ENCODE data around the gene SRPRA. TPM values are rescaled to one million over a fixed set of nuclear protein-coding genes. Genes with fewer than 3 reads are reported as not detected.
A peak's percentile ranks its signal among the peaks of the same experiment; 100 is the strongest.

The SRPRA gene
- total and polyA plus RNA-seq, 2 donors (not counting 3 experiments of a cell fraction or from before 2014, with no cell fraction given) = 104 to 116 TPM

DNA sequence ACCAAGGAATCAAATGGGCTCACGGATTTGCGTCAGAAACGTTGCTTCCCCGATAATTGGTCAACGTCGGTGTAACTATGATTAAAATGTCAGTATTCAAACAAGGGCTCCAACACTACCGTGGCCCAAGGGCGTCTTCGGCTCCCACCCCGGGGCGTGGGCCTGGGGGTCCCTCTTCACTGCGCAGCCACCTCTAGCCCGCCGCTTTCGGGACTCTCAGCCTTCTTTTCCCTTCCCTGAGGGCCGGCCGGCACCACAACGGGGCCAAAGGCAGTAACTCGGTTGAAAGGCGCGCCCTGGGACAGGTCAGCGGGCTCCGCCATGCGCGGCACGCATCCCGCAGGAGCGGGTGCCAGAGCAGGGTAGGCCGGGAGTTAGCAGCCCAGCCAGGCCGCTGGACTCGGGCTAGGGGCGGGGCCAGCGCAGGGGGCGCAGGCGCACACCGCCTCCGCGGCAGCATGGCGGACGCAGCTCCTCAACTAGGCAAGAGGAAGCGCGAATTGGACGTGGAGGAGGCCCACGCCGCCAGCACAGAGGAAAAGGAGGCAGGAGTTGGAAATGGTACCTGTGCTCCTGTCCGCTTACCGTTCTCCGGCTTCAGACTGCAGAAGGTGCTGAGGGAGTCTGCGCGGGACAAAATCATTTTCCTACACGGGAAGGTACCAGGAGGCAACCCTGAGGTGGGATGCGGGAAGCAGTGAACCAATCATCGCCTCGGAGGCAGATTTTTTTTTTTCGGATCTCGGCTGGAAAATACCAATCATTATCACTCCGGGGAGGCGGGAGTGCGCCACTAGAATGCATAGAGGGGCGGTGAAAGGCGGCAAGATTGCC is 35.1 kb upstream of the SRPRA start, which contains the start of gene DCPS:
TSS of gene DCPS (plus strand) at position 438 of the 834 bp plus-strand sequence. CDS start at position 459, 21 bp downstream.
- H4K20me1 ChIP-seq (replicated peaks; ENCODE audit: control insufficient read depth, extremely low read depth, insufficient read depth, low read length) = no peaks in the 10 kb centered on the region
- peak within 1 kb of the TSS; percentile 28 to 74 (median 35) for H3K4me3 ChIP-seq (replicated peaks in 1 of 3; ENCODE audit: insufficient read depth in 1 of 3, low read depth in 1 of 3, low read length in 3 of 3)
- peak within 1 kb of the TSS; percentile 55 for H3K27ac ChIP-seq (ENCODE audit: insufficient read depth, low read depth, low read length)
- no peaks in the 10 kb centered on the region for H3K27me3 ChIP-seq (ENCODE audit: control insufficient read depth in 2 of 2, insufficient read depth in 2 of 2, low read length in 2 of 2)
- FAIRE-seq (peak; percentile 87), DNase-seq (ENCODE audit: low read depth, low spot score) (peak; percentile 96)
- ChIA-PET CTCF (interaction anchor here (0.6 to 10.7 kb wide), 7 partner anchors 20 to 1854 kb away, joined by 3 to 437 read pairs (median 4); partner anchors contain the start of gene ST3GAL4), POLR2A (interaction anchor here (0.7 to 1.0 kb wide), 2 partner anchors 35 to 77 kb away, joined by 4 to 5 read pairs; partner anchors contain the start of genes FOXRED1 and SRPRA)
- dilution Hi-C loops (cut with MboI; ENCODE audit: extremely low pct_ligation_motif_present, low sequenced_read_pairs) = no loop called here
- intact Hi-C loops (cut with micrococcal nuclease) = loop anchor here (1.0 to 5.0 kb wide), 5 partner anchors 21 to 382 kb away; partner anchors contain the start of genes FAM118B, RPUSD4, SRPRA and TIRAP
- no peaks in the 10 kb centered on the region for H3K9me3 ChIP-seq (replicated peaks; ENCODE audit: control insufficient read depth, insufficient read depth, low read length)
- H3K4me1 ChIP-seq (ENCODE audit: control insufficient read depth, extremely low read depth, insufficient read depth, low read length) = no peaks in the 10 kb centered on the region
- no peaks in the 10 kb centered on the region for H3K79me2 ChIP-seq (ENCODE audit: control insufficient read depth, insufficient read depth, low read length)
- peak within 1 kb of the TSS; percentile 83 for H3K9ac ChIP-seq (replicated peaks; ENCODE audit: extremely low read depth, insufficient read depth, low read length)
- H3K4me2 ChIP-seq (ENCODE audit: insufficient read depth, low read length) = peak within 1 kb of the TSS; percentile 81
- no peaks in the 10 kb centered on the region for H3K36me3 ChIP-seq (ENCODE audit: control insufficient read depth in 2 of 2, extremely low read depth in 1 of 2, insufficient read depth in 2 of 2, low read length in 2 of 2)
- TF ChIP-seq POLR2A (IDR thresholded peaks at IDR 0.05; ENCODE audit: low read depth, low read length) = peak; percentile 92
- no peak for TF ChIP-seq GATA2 (IDR thresholded peaks at IDR 0.05; ENCODE audit: insufficient read depth, insufficient read length, low read depth, low read length)
- TF ChIP-seq FOS (IDR thresholded peaks at IDR 0.05; ENCODE audit: borderline replicate concordance, insufficient read depth, low read length) = no peak
- TF ChIP-seq, protein P1, sequence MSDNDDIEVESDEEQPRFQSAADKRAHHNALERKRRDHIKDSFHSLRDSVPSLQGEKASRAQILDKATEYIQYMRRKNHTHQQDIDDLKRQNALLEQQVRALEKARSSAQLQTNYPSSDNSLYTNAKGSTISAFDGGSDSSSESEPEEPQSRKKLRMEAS (IDR thresholded peaks at IDR 0.05; ENCODE audit: insufficient read depth, insufficient read length) = peak; percentile 63
- TF ChIP-seq, protein P2, sequence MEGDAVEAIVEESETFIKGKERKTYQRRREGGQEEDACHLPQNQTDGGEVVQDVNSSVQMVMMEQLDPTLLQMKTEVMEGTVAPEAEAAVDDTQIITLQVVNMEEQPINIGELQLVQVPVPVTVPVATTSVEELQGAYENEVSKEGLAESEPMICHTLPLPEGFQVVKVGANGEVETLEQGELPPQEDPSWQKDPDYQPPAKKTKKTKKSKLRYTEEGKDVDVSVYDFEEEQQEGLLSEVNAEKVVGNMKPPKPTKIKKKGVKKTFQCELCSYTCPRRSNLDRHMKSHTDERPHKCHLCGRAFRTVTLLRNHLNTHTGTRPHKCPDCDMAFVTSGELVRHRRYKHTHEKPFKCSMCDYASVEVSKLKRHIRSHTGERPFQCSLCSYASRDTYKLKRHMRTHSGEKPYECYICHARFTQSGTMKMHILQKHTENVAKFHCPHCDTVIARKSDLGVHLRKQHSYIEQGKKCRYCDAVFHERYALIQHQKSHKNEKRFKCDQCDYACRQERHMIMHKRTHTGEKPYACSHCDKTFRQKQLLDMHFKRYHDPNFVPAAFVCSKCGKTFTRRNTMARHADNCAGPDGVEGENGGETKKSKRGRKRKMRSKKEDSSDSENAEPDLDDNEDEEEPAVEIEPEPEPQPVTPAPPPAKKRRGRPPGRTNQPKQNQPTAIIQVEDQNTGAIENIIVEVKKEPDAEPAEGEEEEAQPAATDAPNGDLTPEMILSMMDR (IDR thresholded peaks at IDR 0.05; ENCODE audit: extremely low read depth in 1 of 2, insufficient read depth in 1 of 2, low read depth in 1 of 2, low read length in 2 of 2) = no peak
- TF ChIP-seq POLR2AphosphoS5 (IDR thresholded peaks at IDR 0.05; ENCODE audit: insufficient read depth, low read depth, low read length) = peak; percentile 97
- TF ChIP-seq EZH2 (IDR thresholded peaks at IDR 0.05; ENCODE audit: borderline replicate concordance, low read depth, low read length, severe bottlenecking) = no peak
- TF ChIP-seq MYC (IDR thresholded peaks at IDR 0.05; ENCODE audit: low read depth, low read length) = no peak
- TF ChIP-seq JUN (IDR thresholded peaks at IDR 0.05; ENCODE audit: borderline replicate concordance, insufficient read depth, insufficient read length, low read depth) = no peak
- TSS peak; percentile 68 for BruUV-seq (replicated peaks)
- H2AFZ ChIP-seq (ENCODE audit: low read depth, low read length) = peak within 1 kb of the TSS; percentile 36
- no peaks in the 10 kb centered on the region for H3K9me1 ChIP-seq (replicated peaks; ENCODE audit: control insufficient read depth, extremely low read depth, insufficient read depth, low read length)
